HG03039 (cell line): ENCODE data around the gene ZNF579.
"Not testable (repeated sequence)": the region's sequence is repeated elsewhere in the genome, so short reads cannot be mapped to it uniquely, and the experiment has no call there.

Experiments used
- ATAC-seq: cut with Tn5 transposase; IDR thresholded peaks from one replicate; pipeline ENCODE4 v1.9.1; 2021; ENCODE audit warnings: mild to moderate bottlenecking, moderate library complexity; ENCODE audit not compliant: unreplicated experiment

The ZNF579 gene

DNA sequence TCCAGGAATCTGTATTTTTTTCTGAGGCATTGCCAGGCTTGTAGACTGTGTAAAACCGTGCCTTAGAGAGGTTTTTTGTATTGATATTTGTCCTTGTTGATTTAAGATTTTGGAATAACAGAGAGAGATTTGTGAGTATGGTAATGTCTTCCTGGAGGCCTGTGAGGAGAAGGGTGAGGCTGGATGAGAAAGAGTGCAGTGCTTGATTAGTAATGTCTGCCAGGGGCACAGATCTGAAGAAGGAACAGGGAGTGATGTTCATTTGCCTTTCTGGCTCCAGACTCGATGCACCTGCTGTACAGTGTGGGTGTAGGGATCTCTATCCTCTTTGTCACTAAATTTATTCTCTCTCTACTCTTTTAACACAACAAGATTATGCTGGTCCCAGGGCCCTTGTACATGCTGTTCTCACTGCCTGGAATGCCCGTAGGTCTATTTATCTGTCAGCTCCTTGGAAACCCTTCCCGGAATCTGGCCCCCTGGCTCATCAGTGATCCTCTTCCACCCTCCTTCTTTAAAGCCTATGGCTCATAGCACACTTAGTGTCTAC is 14.4 kb upstream of the ZNF579 start:
- no peak for ATAC-seq

DNA sequence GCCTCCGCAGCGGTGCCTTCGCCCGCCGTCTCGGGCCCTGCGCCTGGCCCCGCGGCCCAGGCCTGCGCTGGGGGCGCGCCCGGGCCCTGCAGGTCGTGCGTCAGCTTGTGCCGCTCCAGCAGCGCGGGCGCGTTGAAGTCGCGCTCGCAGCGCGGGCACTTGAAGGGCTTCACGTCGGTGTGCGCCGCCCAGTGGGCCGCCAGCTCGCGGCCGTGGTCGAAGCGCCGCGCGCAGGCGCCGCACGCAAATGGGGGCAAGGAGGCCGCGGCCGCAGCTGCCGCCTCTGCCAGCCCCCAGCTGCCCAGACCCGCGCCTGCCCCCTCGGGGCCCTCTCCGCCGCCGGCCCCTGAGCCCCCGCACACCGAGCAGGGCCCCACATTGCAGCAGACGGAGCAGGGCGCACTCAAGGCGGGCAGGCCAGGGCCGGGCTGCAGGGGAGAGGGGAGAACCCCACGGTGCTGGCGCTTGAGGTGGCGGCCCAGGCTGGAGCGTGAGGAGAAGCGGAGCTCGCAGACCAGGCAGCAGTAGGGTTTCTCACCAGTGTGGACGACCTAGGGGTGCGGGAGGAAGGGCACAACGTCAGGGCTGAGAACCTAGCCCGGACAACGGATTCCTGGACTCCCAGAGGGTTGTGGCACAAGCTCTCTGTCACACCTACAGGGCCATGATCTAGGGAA is 12.6 kb upstream of the ZNF579 start:
- no peak for ATAC-seq

DNA sequence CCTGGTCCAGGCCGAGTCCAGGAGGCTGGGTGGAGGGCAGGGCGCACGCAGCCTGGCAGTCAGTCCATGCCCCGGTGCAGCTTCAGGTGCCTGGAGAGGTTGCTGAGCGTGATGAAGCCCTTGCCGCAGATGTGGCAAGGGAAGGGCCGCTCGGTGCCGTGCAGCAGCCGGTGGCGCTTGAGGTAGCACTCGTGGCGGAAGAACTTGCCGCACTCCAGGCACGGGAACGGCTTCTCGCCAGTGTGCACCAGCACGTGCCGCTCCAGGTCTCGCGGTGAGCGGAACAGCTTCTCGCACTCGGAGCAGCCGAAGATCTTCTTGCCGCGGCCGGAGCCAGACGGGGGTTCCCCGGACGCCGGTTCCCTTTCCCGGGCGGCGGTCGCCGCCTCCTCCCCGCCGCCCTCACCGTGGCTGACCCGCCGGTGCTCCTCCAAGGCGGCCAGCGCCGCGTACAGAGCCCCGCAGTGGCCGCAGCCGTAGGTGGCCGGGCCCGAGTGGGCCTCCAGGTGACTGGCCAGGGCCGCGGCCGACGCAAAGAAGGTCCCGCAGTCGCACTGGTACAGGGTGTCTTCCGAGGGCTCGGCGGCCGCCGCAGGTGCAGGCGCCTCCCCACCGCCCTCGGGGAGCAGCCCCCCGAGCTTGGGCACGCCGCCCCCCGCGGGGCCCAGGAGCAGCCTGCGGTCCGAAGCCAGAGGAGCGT is 11.9 kb upstream of the ZNF579 start:
- no peak for ATAC-seq

DNA sequence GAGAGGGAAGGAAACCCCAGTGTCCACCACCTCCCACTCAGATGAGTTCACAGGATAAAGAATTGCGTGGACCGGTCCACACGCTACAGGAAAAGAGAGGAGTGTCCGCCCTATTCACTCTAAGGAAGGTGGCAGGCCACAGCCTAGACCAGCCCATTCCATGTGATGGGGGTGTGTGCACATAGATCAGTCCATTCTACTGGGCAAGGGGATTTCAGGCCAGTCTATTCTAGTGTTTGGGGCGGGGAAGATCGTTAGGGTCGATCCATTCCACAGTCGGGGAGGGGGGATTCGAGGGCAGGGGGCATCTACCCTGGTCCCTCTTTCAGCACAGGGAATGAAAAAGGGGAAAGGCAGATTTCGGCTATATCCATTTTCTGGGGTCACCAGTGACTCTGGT is 10.9 kb upstream of the ZNF579 start:
- no peak for ATAC-seq

DNA sequence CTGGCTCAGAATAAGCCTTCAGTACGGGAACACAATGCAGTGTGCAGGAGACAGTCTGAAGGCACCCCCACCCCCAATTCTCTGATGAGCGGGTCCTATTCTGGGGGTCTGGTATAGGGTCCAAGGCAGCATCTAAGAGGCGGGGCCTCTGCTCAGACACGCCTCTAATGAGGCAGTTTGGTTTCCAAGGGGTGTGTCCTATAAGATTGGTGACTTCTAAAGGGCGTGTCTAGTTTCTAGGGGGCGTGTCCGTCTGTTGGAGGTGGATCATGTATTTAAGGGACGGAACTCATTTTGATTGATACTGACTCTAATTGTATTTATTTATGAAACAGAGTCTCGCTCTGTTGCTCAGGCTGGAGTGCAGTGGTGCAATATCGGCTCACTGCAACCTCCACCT is 10.0 kb upstream of the ZNF579 start:
- ATAC-seq = no peak

DNA sequence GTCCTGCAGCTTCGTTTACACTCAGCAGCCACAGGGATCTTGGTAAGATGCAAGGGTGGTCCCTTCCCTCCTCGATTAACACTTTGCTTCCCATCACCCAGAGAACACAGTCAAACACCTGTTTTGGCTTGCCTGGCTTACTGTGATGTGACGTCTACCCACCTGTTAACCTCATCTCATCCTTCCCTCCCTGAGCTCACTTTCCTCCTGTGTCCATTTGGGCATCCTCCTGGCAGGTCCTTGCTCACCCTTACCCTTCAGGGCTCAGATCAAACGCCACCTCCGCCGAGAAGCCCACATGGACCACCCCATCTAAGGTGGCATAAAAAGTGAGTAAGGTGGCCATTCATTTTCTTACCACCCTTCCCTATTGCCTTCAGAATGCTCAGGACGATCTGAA is 9.5 kb upstream of the ZNF579 start:
- no peak for ATAC-seq

DNA sequence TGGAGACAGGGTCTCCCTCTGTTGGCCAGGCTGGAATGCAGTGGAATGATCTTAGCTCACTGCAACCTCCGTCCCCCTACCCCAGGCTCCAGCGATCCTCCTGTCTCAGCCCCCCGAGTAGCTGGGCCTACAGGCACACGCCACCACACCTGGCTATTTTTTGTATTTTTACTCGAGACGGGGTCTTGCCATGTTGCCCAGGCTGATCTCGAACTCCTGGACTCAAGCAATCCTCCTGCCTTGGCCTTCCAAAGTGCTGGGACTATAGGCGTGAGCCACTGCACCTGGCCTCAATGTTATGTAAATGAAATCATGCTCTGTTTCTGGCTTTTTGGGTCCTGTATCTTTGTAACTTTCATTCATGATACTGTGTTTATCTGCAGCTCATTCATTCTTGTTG is 8.1 kb upstream of the ZNF579 start:
- no peak for ATAC-seq

DNA sequence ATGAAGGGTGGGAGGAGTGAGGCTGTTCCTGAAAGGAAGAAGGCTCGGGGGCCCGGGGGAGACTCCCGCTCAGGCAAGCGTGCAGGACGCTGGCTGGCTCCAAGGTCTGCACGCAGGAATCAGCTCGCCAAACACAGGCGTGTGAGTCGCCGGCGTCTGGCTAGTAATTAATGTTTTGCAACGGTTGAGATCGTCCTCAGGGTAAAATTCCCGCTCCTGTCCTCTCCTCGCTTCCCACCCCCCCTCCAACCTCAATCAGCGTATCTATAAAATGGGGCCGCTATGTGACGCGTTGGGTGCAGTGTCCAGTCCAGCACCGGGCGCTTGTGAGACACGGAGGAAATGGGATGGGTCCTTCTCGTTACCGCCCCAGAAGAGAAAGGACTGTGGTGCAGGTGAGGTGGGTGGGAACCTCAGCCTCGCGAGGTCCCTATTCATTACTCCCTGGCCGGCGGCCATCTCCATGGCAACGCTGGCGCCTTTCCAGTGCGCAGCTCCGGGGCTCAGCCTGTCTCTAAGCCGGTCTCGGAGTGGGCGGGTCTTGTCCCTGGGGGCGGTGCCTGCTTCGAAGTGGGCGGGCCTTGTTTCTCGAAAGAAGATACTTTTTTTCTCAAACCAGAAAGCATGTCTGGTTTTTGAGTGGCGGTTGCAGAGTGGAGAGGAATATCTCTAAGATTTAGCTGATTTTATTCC is 6.5 kb upstream of the ZNF579 start:
- no peak for ATAC-seq

DNA sequence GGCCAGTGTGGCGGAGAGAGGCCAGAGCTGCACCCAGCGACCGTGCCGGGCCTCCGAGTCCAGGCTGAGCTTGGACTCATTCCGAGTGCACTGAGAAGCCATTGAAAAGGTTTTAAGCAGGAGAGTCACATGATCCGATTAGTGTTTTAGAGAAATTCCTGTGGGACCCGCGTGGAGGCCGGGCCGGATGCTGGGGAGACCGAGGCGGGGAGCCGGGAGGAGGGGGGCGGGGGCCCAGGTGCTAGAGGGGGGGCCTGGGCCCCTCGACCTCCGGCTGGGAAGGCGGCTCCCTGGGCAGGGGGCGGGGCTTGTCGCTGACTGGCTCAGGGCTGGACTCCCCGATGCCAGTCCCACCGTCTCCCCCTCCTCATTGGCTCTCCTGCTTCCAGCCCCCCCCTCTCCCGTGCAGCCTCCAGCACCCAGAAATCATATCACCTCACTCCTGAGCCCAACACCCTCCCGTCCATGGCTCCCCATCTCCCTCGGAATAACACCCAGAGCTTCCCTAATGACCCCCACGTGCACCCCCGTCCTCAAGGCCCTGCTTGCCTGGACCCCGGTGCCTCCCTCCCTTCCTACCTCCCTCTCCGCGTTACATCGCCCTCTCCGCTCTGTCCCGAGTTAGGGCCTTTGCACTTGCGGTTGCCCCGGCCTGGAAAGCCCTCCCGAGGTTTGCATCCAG is 5.2 kb upstream of the ZNF579 start:
- no peak for ATAC-seq

DNA sequence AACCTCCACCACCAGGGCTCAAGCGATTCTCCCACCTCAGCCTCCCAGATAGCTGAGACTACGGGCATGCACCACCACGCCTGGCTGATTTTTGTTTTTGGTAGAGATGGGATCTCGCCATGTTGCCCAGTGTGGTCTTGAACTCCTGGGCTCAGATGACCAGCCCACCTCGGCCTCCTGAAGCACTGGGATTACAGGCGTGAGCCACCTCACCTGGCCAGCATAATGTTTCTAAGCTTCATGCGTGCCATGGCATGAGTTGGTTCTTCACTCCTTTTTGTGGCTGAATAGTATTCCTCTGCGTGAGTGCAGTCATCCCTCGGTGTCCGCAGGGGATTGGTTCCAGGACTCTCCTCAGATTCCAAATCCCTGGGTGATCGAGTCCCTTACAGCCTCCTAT is 4.2 kb upstream of the ZNF579 start:
- no peak for ATAC-seq

DNA sequence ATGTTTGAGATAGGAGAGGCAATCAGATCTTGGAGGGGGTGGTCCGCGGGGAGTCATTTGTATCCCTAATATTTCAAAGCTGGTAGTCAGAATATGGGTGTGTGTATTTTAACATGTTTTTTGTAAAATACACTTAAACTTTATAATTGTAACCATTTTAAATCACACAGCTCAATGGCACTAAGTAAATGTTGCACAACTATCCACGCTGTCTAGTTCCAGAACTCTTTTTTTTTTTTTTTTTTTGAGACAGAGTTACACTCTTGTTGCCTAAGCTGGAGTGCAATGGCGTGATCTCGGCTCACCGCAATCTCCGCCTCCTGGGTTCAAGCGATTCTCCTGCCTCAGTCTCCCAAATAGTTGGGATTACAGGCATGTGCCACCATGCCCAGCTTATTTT is 3.2 kb upstream of the ZNF579 start:
- not testable (repeated sequence) for ATAC-seq

DNA sequence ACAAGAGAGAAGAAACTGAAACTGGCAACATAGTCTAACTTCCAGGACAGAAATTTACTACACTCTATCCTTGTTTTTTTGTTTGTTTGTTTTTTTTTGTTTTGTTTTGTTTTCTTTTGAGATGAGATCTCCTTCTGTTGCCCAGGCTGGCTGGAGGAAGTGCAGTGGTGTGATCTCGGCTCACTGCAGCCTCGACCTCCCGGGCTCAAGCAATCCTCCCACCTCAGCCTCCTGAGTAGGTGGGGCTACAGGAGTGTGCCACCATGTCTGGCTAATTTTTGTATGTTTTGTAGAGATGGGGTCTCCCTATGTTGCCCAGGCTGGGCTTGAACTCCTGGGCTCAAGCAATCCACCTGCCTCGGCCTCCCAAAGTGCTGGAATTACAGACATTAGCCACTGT is 1.6 kb upstream of the ZNF579 start:
- ATAC-seq = not testable (repeated sequence)

DNA sequence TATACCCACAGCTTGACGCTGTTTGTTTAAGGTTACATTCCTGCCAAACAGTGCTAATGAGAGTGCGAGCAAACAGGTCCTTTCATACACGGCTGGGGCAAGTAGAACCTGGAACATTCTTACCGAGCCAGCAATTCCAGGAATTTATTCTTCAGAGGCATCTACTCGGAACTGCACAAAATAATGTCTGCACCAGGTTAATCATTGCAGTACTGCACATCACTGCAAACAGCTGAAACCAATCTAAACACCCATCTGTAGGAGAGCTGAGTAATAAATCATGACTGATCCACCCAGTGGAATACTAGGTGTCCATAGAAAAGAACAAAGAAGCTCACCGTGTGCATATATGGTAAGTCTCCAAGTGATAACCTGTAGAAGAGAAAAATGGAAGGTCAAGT is 1.2 kb upstream of the ZNF579 start:
- ATAC-seq = no peak

DNA sequence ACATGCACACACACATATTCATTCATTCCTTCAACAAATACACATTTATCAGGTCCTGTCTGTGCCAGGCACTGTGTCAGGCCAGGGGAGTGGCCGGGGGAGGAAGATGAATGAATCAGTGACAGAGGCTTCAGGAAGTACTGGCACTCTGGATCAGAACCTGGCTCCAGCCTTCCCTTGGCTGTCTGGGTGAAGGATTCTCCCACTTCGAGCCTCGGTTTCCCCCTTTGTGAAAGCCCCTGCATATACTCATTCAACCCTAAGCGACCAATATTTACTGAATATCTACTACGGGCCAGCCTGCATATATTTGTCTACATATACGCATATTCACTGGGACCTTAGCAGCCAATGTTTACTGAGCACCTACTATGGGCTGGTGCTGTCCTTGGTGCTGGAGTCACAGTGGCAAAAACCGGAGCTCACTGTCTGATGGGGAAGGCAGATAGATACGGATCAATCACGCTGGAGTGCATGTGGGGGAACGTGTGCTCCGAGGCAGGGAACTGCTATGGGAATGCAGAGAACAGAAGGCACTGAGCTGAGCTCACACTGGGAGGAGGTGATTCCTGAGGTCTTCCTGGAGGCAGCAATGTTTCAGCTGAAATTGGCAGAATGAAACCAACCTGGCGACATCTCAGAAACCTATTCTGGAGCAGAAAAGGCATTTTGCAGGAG is 636 bp upstream of the ZNF579 start:
- ATAC-seq = no peak

DNA sequence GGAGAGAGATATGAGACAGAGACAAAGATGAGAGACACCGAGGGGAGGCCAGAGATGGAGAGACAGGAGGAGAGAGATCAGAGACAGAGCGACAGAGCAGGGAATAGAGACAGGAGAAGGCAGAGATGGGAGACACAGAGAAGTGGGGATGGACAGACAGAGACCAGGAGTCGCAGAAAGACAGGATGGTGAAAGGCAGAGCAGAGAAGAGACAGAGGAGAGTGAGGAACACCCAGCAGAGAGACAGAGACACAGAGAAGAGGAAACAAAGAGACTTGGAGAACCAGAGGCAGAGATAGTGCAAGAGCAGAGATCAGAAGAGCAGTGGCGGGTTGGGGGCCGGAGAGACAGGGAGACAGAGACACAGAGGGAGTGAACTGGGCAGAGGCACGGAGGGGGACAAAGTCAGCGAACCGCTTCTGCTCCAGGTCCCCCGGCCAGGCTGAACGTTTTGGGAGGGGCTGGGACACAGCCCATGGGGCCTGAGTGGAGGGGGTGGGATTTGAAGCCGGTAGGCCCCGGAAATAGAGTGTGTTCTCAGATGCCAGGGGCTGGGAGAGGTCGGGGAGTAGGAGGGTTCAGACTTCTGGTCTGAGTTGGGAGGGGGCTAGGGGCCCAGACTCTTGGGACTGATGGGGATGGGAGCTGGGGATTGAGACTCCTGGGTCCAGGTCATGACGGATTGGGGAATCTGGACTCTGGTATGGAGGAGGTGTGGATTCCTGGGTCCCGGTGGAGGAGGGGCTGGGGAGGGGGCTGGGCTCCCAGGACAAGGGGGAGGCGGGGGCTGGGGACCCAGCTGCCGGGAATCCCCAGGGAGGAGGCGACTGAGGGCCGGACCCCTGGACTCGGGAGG is 654 bp downstream of the ZNF579 start:
- ATAC-seq = no peak

DNA sequence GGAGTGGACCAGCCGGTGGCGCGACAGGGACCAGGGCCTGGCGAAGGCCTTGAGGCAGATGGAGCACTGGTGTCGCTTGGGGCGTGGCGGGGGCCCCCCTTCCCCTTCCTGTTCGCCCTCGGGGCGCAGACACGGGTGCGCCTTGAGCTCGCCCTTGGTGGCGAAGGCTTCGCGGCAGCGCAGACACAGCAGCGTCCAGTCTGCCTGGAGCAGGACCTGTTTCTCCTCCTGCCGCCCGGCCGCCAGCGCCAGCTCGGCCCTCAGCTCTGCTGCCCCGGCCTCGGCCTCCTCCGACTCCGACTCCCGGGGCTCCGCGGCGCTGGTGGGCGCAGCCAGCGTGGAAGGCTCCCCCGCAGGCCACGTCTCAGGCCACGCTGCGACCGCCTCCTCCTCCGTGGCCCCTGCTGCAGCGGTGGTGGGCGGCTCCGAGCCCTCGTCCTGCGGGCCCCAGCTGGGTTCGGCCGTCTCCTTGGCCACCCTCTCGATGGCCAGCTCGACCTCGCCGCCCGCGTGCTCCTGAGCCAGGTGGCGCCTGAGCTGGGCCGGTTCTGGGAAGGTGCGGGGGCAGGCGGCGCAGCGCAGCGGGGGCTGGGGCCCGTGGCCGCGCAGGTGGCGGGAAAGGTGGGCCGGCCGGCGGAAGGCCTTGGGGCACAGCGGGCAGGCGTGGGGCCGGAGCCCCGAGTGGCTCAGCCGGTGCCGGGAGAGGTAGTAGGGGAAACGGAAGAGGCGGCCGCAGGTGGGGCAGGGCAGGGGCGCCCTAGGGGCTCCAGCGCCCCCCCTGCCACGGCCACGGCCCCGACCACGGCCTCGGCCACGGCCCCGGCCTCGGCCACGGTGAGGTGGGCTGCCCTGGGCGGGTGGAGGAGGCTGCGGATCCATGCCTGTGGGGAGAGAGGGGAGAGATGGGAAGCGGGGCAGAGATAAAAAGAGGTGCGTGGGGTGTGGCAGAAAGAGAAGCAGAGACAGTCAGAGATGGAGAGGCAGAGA is 1.6 kb downstream of the ZNF579 start:
- ATAC-seq = no peak

DNA sequence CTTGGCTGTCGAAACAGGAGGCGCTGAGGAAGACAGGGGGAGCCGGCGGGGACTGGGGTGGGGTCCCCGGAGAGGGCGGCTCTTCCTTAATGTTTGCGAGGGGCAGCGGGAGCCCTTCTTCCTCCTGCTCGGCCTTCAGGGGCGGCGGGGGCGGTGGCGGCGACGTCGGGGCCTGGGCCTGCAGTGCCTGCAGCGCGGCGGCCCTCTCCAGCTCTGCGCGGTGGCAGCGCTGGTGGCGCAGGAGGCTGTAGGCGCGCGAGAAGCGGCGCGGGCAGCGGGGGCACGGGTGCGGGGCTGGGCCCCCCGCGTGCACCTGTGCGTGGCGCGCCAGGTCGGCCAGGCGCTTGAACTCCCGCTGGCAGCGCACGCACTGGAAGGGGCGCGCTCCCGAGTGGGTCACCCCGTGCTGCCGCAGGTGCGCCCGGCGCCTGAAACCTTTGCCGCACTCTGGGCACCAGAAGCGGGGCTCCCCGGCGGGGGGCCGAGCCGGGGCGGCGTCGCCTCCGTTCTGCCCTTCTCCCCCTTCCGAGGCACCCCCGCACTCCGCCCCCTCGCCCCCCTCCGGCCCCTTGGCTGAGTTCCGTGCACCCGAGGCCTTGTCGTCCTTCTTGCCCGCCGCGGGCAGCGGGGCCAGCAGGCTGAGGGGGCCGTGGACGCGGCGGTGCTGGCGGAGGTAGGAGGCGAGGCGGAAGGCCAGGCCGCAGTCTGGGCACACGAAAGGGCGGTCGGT is 2.5 kb downstream of the ZNF579 start:
- ATAC-seq = no peak

DNA sequence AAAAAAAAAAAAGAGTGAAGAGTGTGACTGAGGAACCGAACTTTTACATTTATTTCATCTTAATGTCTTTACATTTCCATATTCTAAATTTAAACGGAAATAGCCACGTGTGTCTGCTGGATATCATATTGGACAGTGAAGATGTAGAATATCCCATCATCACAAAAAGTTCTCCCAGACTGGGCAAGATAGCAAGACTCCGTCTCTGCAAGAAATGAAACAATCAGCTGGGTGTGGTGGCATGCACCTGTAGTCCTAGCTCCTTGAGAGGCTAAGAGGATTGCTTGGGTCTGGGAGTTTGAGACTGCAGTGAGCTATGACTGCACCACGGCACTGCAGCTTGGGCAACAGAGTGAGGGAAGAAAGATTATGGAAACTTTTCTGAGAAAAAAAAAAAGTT is 3.9 kb downstream of the ZNF579 start:
- no peak for ATAC-seq
